ENCODE data around the gene ERC2.

ERC2 gene

GRCh38 chr3:55669133-55669532, 799.1 kb downstream of the ERC2 start:
- no peak for DNase-seq (ENCODE audit: low spot score)

GRCh38 chr3:55668359-55668758, 799.9 kb downstream of the ERC2 start:
- DNase-seq (ENCODE audit: low spot score), result no peak

- no peak for DNase-seq (ENCODE audit: low spot score)
Measured at GRCh38 chr3:55664387-55664786, 803.9 kb downstream of the ERC2 start.

GRCh38 chr3:55662683-55663082, 805.6 kb downstream of the ERC2 start:
- no peak for DNase-seq (ENCODE audit: low spot score)

- DNase-seq (ENCODE audit: low spot score), result no peak
Measured at GRCh38 chr3:55661571-55661970, 806.7 kb downstream of the ERC2 start.

- no peak for DNase-seq (ENCODE audit: low spot score)
Measured at GRCh38 chr3:55661141-55661540, 807.1 kb downstream of the ERC2 start.

GRCh38 chr3:55660642-55661041, 807.6 kb downstream of the ERC2 start:
- DNase-seq (ENCODE audit: low spot score), result no peak

GRCh38 chr3:55659701-55660100, 808.6 kb downstream of the ERC2 start:
- DNase-seq (ENCODE audit: low spot score), result no peak

GRCh38 chr3:55658690-55659562, 809.3 kb downstream of the ERC2 start:
- no peak for DNase-seq (ENCODE audit: low spot score)

GRCh38 chr3:55658270-55658669, 810.0 kb downstream of the ERC2 start:
- DNase-seq (ENCODE audit: low spot score), result no peak

GRCh38 chr3:55655544-55655943, 812.7 kb downstream of the ERC2 start:
- no peak for DNase-seq (ENCODE audit: low spot score)

GRCh38 chr3:55654123-55654760, 814.0 kb downstream of the ERC2 start:
- no peak for DNase-seq (ENCODE audit: low spot score)

- no peak for DNase-seq (ENCODE audit: low spot score)
Measured at GRCh38 chr3:55651011-55651410, 817.3 kb downstream of the ERC2 start.

- no peak for DNase-seq (ENCODE audit: low spot score)
Measured at GRCh38 chr3:55650011-55650410, 818.3 kb downstream of the ERC2 start.

GRCh38 chr3:55649554-55649953, 818.7 kb downstream of the ERC2 start:
- DNase-seq (ENCODE audit: low spot score), result no peak

- DNase-seq (ENCODE audit: low spot score), result no peak
Measured at GRCh38 chr3:55648591-55649318, 819.5 kb downstream of the ERC2 start.

- no peak for DNase-seq (ENCODE audit: low spot score)
Measured at GRCh38 chr3:55647670-55648069, 820.6 kb downstream of the ERC2 start.

- DNase-seq (ENCODE audit: low spot score), result no peak
Measured at GRCh38 chr3:55647063-55647462, 821.2 kb downstream of the ERC2 start.

- no peak for DNase-seq (ENCODE audit: low spot score)
Measured at GRCh38 chr3:55646121-55646520, 822.1 kb downstream of the ERC2 start.

- no peak for DNase-seq (ENCODE audit: low spot score)
Measured at GRCh38 chr3:55645422-55645821, 822.8 kb downstream of the ERC2 start.

GRCh38 chr3:55643283-55643682, 825.0 kb downstream of the ERC2 start:
- no peak for DNase-seq (ENCODE audit: low spot score)

GRCh38 chr3:55641964-55642363, 826.3 kb downstream of the ERC2 start:
- DNase-seq (ENCODE audit: low spot score), result no peak

All from hematopoietic multipotent progenitor cell treated with erythropoietin and hydrocortisone succinate and interleukin-3 and kit ligand, for 17 days (in vitro differentiated cells).